Cardiac fibroblast (primary cell): ENCODE data around the gene ARHGDIG.

Experiments
- DNase-seq, 2 donors: peaks; one replicate each; pipeline versions ENCODE4 v3.0.0 to v3.0.0-alpha.2; 2010; ENCODE audit warnings: low read depth in 2 of 2
- H3K4me3 ChIP-seq, 2 donors: replicated peaks in 1 of 2; 1 replicate in 1 of 2; 2 replicates in 1 of 2; pipeline ENCODE4 v1.5.1; 2011; ENCODE audit warnings: low read depth in 2 of 2, low read length in 2 of 2, mild to moderate bottlenecking in 2 of 2, moderate library complexity in 1 of 2
- CTCF ChIP-seq: IDR thresholded peaks from one replicate; pipeline ENCODE4 v1.5.1; 2011; ENCODE audit warnings: low read depth, mild to moderate bottlenecking, low read length, inconsistent platforms

Gene ARHGDIG

GRCh38 chr16:280005-280460 lies 358 bp upstream of the ARHGDIG start:
- TF ChIP-seq CTCF, result no peak
- no peak overlapping the region for H3K4me3 ChIP-seq
- DNase-seq, result no peak

GRCh38 chr16:280991-281659 lies 734 bp downstream of the ARHGDIG start:
- peak overlapping the region in 1 of 2 donors; percentile 15 for H3K4me3 ChIP-seq
- TF ChIP-seq CTCF, result no peak
- DNase-seq, result no peak

- H3K4me3 ChIP-seq, result no peak overlapping the region
- DNase-seq, result no peak
- no peak for TF ChIP-seq CTCF
These were observed 1.4 kb downstream of the ARHGDIG start for GRCh38 chr16:281660-282255.

GRCh38 chr16:282491-282890 lies 2.1 kb downstream of the ARHGDIG start:
- no peak for DNase-seq
- no peak overlapping the region for H3K4me3 ChIP-seq
- TF ChIP-seq CTCF, result no peak

GRCh38 chr16:283033-283805 lies 2.8 kb downstream of the ARHGDIG start, which contains the start of gene PDIA2:
TSS of gene PDIA2 (plus strand) at chr16:283164. CDS start at chr16:283170, 6 bp downstream.
- no peak within 1 kb of the TSS for H3K4me3 ChIP-seq
- no peak for DNase-seq
- no peak for TF ChIP-seq CTCF

GRCh38 chr16:284204-285120 lies 4.1 kb downstream of the ARHGDIG start:
- H3K4me3 ChIP-seq, result no peak overlapping the region
- no peak for TF ChIP-seq CTCF
- DNase-seq, result no peak
